Heart left ventricle (tissue), 16 donors: ENCODE measurements around the gene DPP10. TPM values are rescaled to one million over a fixed set of nuclear protein-coding genes. Genes with fewer than 3 reads are reported as not detected.

ENCODE experiments used
- ATAC-seq, 4 donors: fragments of 200-7000 bp; cut with Tn5 transposase; one replicate each; pipeline ENCODE4 v1.9.1; 2020 to 2022; ENCODE audit warnings: moderate library complexity in 4 of 4, mild to moderate bottlenecking in 3 of 4, moderate number of reproducible peaks in 1 of 4
- DNase-seq, 5 donors: peaks; one replicate each; pipeline ENCODE4 v3.0.0-alpha.2; 2020
- H3K27ac ChIP-seq, 12 donors: fragments of 200-600 bp; sonication (generic) in 4 of 12; one replicate each; pipeline versions ENCODE4 v1.5.0 to v1.8.0; 2016 to 2022; ENCODE audit warnings: mild to moderate bottlenecking in 2 of 12
- H3K27me3 ChIP-seq, 9 donors: fragments of 200-600 bp; sonication (generic) in 2 of 9; one replicate each; pipeline versions ENCODE4 v1.5.1 to v1.8.0; 2016 to 2022; ENCODE audit warnings: mild to moderate bottlenecking in 3 of 9
- H3K36me3 ChIP-seq, 9 donors: fragments of 200-600 bp; sonication (generic) in 2 of 9; one replicate each; pipeline versions ENCODE4 v1.5.0 to v1.8.0; 2018 to 2022; ENCODE audit warnings: mild to moderate bottlenecking in 2 of 9
- H3K4me1 ChIP-seq, 12 donors: fragments of 200-600 bp; sonication (generic) in 4 of 12; one replicate each; pipeline versions ENCODE4 v1.5.0 to v1.8.0; 2016 to 2022; ENCODE audit warnings: mild to moderate bottlenecking in 3 of 12
- H3K4me3 ChIP-seq, 12 donors: fragments of 200-600 bp; sonication (generic) in 4 of 12; one replicate each; pipeline versions ENCODE4 v1.5.0 to v1.8.0; 2017 to 2022; ENCODE audit warnings: mild to moderate bottlenecking in 9 of 12, moderate library complexity in 4 of 12
- H3K9me3 ChIP-seq, 12 donors: fragments of 200-600 bp; sonication (generic) in 4 of 12; one replicate each; pipeline versions ENCODE4 v1.5.0 to v1.8.0; 2016 to 2022; ENCODE audit warnings: mild to moderate bottlenecking in 1 of 12
- CTCF ChIP-seq, 12 donors: fragments of 200-600 bp; sonication (generic) in 4 of 12; IDR thresholded peaks; one replicate each; pipeline versions ENCODE4 v1.5.0 to v1.8.0; 2018 to 2022; ENCODE audit warnings: antibody characterized with exemption in 12 of 12, mild to moderate bottlenecking in 5 of 12
- POLR2A ChIP-seq, 2 donors: fragments of 450-650 bp; IDR thresholded peaks; one replicate each; pipeline ENCODE4 v1.6.1; 2017; ENCODE audit warnings: antibody characterized with exemption in 2 of 2, mild to moderate bottlenecking in 2 of 2, moderate library complexity in 2 of 2
- WGBS, 4 donors: extraction: QIAGEN DNeasy Blood & Tissue Kit in 2 of 4; methylation state at CpG; one replicate each; pipeline versions ENCODE4 v1.1.5 to v1.1.7; 2013 to 2018; 5-methylcytosine and 5-hydroxymethylcytosine counted together
- intact Hi-C, 10 donors: fragments of 100-400 bp; cut with DNase I; formaldehyde crosslinking; loops; one replicate each; pipeline versions ENCODE4 v1.11.1 to v1.14.2; 2022
- polyA plus RNA-seq, 2 donors: library from polyadenylated mRNA; stranded (reverse); fragments of 200-250 nt; gene quantifications; one replicate each; pipeline ENCODE4 v1.2.3, GENCODE V29; 2013
- total RNA-seq, 9 donors: library from RNA; depleted of rRNA in 2 of 9; stranded (reverse); fragments of >200 nt in 2 of 9; fragmentation: NEBNext Ultra II Directional in 3 of 9; extraction: Animal tissue kit (Norgen Biotek cat#: 25700) in 3 of 9; gene quantifications; one replicate each; pipeline versions ENCODE4 v1.1.0 to v1.2.4, GENCODE V29; 2016 to 2023
- donor health status: ischemic (EF 13 %, LVEDD 7.1; RV severe dilation, severe dysfunction).
- donor health status: healthy with polysubstance abuse.
- donor health status: DM: no; HTN: yes; CAD: no.
- donor health status: DM: no; HTN: no; CAD: no.
- donor health status: ischemic (EF 25% LVEDD 6.9; RV normal size, moderate dysfunction).
- donor health status: ischemic (EF 25% LVEDD 5.7; RV mildly dilated, moderate dysfunction).
- donor health status: healthy.
- donor health status: DM: yes; HTN: yes; CAD: no.
- donor health status: ischemic (EF 35%, LVEDD 5.7; RV mildly dilated, moderate dysfunction).
- donor health status: nonischemic (EF 11% LVEDD 7.7; RV severe dilation, severe dysfunction).
- donor health status: DM: yes; HTN: yes; CAD: no.
- donor health status: PGD.
- donor health status: ischemic (EF 29% LVEDD 5.4; RV normal size, mild dysfunction).
- donor health status: nonischemic (EF 23%, LVEDD 6.1; RV moderate dilation, normal function).

DPP10 gene
- total and polyA plus RNA-seq, 11 donors = 0.88 TPM; not detected in 10

GRCh38 chr2:114769110-114769509 lies 326.7 kb downstream of the DPP10 start:
- intact Hi-C loops = no loop called here
- ATAC-seq (no peak), DNase-seq (no peak)
- no peaks in the 10 kb centered on the region for H3K4me1 ChIP-seq
- no peaks in the 10 kb centered on the region for H3K27me3 ChIP-seq
- no peaks in the 10 kb centered on the region for H3K9me3 ChIP-seq
- no peaks in the 10 kb centered on the region for H3K36me3 ChIP-seq
- no peak overlapping the region for H3K27ac ChIP-seq
- WGBS, 4 donors = 40 to 51% (median 47%) methylated on average over 4 of the region's 4 CpGs
- TF ChIP-seq POLR2A (IDR thresholded peaks at IDR 0.05) = no peak
- no peak for TF ChIP-seq CTCF (IDR thresholded peaks at IDR 0.05)
- no peak overlapping the region for H3K4me3 ChIP-seq

GRCh38 chr2:114769991-114770390 lies 327.6 kb downstream of the DPP10 start:
- Histone ChIP-seq H3K27me3 (no peaks in the 10 kb centered on the region), H3K27ac (no peak overlapping the region), H3K4me3 (no peak overlapping the region), H3K4me1 (no peaks in the 10 kb centered on the region), H3K36me3 (no peaks in the 10 kb centered on the region), H3K9me3 (no peaks in the 10 kb centered on the region)
- WGBS, 4 donors = 75 to 87% (median 85%) methylated on average over 2 of the region's 2 CpGs
- no peak for DNase-seq
- no peak for ATAC-seq
- intact Hi-C loops = no loop called here
- TF ChIP-seq CTCF (IDR thresholded peaks at IDR 0.05) = no peak
- TF ChIP-seq POLR2A (IDR thresholded peaks at IDR 0.05) = no peak

GRCh38 chr2:114784046-114784445 lies 341.6 kb downstream of the DPP10 start:
- 11 to 26% (median 20%) methylated on average over 1 of the region's 1 CpG for WGBS, 4 donors

GRCh38 chr2:114784890-114785583 lies 342.6 kb downstream of the DPP10 start:
- WGBS, 4 donors = 34 to 44% (median 39%) methylated on average over 6 of the region's 6 CpGs
- Histone ChIP-seq H3K27me3 (no peaks in the 10 kb centered on the region), H3K27ac (no peak overlapping the region), H3K9me3 (no peaks in the 10 kb centered on the region), H3K4me1 (no peaks in the 10 kb centered on the region), H3K4me3 (no peak overlapping the region), H3K36me3 (no peaks in the 10 kb centered on the region)
- no peak for ATAC-seq
- intact Hi-C loops = no loop called here
- no peak for DNase-seq
- TF ChIP-seq POLR2A (IDR thresholded peaks at IDR 0.05) = no peak
- no peak for TF ChIP-seq CTCF (IDR thresholded peaks at IDR 0.05)

More at GRCh38 chr2:114784046-114784445, 341.6 kb downstream of the DPP10 start:
- Histone ChIP-seq H3K4me1 (no peaks in the 10 kb centered on the region), H3K4me3 (no peak overlapping the region), H3K9me3 (no peaks in the 10 kb centered on the region), H3K36me3 (no peaks in the 10 kb centered on the region), H3K27me3 (no peaks in the 10 kb centered on the region), H3K27ac (no peak overlapping the region)
- no peak for DNase-seq
- no peak for ATAC-seq
- intact Hi-C loops = no loop called here
- no peak for TF ChIP-seq POLR2A (IDR thresholded peaks at IDR 0.05)
- TF ChIP-seq CTCF (IDR thresholded peaks at IDR 0.05) = no peak
